HG03354 (cell line): ENCODE measurements around the gene CRKL.
"Not testable (repeated sequence)": the region's sequence is repeated elsewhere in the genome, so short reads cannot be mapped to it uniquely, and the experiment has no call there.

ENCODE experiments used
- ATAC-seq: cut with Tn5 transposase; IDR thresholded peaks from one replicate; pipeline ENCODE4 v1.9.1; 2021; ENCODE audit warnings: mild to moderate bottlenecking; ENCODE audit not compliant: unreplicated experiment, poor library complexity, severe bottlenecking

The CRKL gene, protein sequence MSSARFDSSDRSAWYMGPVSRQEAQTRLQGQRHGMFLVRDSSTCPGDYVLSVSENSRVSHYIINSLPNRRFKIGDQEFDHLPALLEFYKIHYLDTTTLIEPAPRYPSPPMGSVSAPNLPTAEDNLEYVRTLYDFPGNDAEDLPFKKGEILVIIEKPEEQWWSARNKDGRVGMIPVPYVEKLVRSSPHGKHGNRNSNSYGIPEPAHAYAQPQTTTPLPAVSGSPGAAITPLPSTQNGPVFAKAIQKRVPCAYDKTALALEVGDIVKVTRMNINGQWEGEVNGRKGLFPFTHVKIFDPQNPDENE

DNA sequence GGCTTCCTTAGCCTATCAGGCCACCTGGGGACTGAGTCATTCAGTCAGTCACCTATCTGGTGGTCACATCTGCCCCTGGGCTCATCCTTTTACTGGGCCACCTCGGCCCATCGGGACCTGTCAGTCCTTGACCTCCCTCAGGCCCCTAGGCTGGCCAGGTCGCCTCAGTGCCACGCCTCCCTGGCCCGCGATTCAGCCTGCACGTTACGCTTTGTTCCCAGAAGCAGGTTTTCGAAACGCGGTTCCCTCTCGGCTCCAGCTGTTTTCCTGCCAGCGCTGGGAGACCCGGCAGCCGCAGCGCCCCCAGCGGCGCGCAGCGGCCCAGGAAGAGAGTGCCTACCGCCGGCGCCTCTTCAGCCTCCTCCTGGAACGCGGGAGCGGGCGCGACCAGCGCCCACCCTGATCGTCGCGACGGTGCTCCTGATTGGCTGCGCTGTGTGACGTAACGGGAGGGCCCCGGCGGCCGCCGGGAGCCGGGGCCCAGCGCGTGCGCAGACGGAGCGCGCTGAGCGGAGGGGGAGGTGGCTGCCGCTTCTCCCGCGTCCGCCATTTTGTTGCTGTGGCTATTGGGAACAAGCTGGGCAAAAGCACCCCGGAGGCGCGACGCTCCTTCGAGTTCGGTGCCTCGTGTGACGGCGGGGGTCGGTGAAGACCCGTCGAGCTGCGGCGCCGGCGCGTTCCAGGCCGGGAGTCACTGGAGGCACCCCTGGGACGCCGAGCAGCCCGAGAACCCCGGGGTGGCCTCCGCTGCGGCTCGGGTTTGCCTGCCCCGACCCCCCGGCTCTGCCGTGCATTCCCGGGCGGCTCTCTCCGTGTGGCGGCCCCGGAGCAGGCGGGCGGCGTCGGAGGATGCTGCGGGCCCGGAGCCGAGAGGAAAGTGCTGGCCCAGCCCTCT lies at the start of gene CRKL:
TSS of gene CRKL (plus strand) at position 492 of the 895 bp plus-strand sequence. CDS start 528 bp downstream, outside the sequence.
- peak; percentile 87 for ATAC-seq

- ATAC-seq, result no peak
These were observed 48.9 kb upstream of the CRKL start for GRCh38 chr22:20868025-20868962.

DNA sequence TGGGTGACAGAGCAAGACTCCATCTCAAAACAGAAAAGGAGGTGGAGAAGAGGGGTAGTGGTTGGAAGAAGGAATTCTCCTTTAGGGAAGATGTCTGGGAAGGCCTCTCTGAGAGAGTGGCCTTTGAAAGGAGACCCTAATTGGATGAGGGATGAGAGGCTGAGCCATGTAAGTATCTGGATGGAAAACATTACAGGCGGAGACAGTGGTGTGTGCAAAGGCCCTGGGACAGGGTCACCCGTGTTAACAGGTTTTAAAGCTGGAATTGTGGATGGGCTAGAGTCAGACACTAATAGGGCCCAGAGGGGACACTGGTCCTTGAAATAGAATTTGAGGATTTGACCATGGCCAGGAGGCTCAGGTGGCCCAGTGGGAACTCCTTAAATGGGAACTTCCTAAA lies 48.0 kb upstream of the CRKL start:
- no peak for ATAC-seq

- ATAC-seq, result no peak
These were observed 44.0 kb upstream of the CRKL start for GRCh38 chr22:20873214-20873613.

- no peak for ATAC-seq
These were observed 41.9 kb upstream of the CRKL start for GRCh38 chr22:20875296-20875695.

DNA sequence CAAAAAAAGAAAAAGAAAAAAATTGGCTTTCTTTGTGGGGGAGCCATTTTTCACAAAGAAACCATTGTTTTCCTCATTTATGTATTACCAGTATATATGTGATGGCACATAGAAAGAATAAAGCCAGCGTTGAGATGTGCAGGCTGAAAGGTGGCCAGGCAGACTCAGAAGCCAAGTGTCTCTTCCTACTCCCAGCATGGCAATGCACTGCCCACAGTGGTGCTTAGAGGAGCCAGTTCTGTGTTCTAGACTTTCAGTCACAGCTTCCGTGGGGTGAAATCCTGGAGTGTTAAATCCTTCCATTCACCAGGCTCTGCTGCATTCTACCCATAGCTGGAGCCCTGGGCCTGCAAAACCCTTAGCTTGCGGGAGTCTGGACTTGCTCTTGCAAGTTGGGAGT lies 39.5 kb upstream of the CRKL start:
- ATAC-seq, result no peak

GRCh38 chr22:20881231-20881630 lies 36.0 kb upstream of the CRKL start:
- ATAC-seq, result no peak

GRCh38 chr22:20881869-20882815 lies 35.1 kb upstream of the CRKL start:
- no peak for ATAC-seq

- no peak for ATAC-seq
These were observed 34.4 kb upstream of the CRKL start for GRCh38 chr22:20882855-20883254.

GRCh38 chr22:20884454-20884853 lies 32.8 kb upstream of the CRKL start:
- ATAC-seq, result no peak

GRCh38 chr22:20885017-20885556 lies 32.1 kb upstream of the CRKL start:
- ATAC-seq, result no peak

GRCh38 chr22:20885557-20886323 lies 31.5 kb upstream of the CRKL start:
- no peak for ATAC-seq

- no peak for ATAC-seq
These were observed 29.8 kb upstream of the CRKL start for GRCh38 chr22:20887375-20887774.

GRCh38 chr22:20889025-20889704 lies 28.0 kb upstream of the CRKL start:
- no peak for ATAC-seq

DNA sequence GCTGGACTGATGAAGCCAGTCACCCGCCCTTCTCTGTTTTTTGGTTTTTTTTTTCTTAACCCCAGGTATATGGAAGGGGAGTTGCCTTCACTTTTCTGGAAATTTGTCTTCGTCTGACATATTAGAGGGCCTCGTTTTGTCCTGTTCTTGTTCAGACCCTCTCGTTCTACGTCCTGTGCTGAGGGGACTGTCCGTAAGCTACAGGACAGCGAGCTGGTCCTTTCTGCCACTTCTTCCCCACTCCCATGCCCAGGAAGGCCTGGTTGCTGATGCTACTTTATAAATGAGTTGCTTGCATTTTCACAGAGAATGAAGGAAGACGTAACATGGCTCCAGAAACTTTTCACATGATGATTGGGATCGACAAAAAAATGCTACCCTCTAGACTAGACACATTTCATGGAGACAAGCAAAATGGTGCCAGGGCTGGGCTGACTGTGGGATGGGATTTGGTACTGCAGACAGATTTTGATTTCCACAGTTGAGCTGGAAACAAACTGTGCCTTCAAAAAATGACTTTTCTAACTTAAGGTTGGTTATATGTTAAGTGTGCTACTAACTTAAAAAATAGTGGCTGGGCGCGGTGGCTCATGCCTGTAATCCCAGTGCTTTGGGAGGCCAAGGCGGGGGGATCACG lies 27.2 kb upstream of the CRKL start:
- no peak for ATAC-seq

GRCh38 chr22:20890975-20891374 lies 26.2 kb upstream of the CRKL start:
- ATAC-seq, result no peak

DNA sequence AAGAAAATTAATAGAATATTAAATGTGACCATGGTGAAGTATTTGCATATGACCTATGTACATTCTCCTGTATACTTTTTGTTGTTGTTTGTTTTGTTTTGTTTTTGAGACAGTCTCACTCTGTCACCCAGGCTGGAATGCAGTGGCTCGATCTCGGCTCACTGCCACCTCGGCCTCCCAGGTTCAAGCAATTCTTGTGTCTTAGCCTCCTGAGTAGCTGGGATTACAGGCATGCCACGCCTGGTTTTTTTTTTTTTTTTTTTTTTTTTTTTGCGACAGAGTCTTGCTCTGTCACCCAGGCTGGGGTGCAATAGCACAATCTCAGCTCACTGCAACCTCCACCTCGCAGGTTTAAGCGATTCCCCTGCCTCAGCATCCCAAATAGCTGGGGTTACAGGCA lies 19.5 kb upstream of the CRKL start:
- not testable (repeated sequence) for ATAC-seq
